Frontal cortex (tissue), 4 donors: ENCODE measurements around the gene MBD5. TPM values are rescaled to one million over a fixed set of nuclear protein-coding genes. Genes with fewer than 3 reads are reported as not detected.

Source experiments
- DNase-seq, 2 donors: peaks; one replicate each; pipeline ENCODE4 v3.0.0; 2012; ENCODE audit warnings: low spot score in 2 of 2
- FAIRE-seq: peaks from 2 replicates; lab custom pipeline; 2012; peaks lifted over from hg19 to GRCh38; lab: Jason Lieb, UNC
- small RNA-seq: library from RNA; depleted of rRNA; stranded (forward); fragments of <200 nt; gene quantifications from one replicate; pipeline ENCODE3, GENCODE V24; 2014
- total RNA-seq: library from RNA; depleted of rRNA; stranded (reverse); fragments of >200 nt; gene quantifications from one replicate; pipeline ENCODE4 v1.2.3, GENCODE V29; 2014
- donor health status: control.
- donor health status: control.
- donor health status: control.

MBD5 gene
- total RNA-seq, 1 donor from 2014 or later: 29.3 TPM

DNA sequence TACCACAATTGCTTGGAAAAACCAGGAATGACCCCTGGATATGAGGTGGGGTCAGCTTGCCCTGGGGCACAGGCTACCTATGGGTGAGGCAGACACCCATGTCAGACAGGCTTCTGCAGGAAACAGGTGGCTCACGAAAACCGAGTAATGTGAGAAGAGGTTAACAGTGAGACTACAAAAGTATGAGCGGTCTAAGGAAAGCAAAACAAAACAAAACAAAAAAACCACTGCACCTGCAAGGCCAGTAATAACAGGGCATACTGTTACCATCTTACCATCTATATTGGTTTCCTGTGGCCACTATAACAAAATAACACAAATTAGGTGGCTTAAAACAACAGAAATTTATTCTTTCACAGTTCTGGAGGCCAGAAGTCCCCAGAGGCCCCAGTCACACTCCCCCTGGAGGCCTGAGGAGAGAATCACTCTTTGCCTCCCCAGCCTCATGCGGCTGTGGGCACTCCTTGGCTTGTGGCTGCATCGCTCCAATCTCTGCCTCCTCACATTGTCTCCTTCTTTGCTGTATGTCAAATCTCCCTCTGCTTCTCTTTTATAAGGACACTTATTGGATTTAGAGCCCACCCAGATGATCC is 537.0 kb downstream of the MBD5 start:
- DNase-seq: no peak
- no peak for FAIRE-seq

DNA sequence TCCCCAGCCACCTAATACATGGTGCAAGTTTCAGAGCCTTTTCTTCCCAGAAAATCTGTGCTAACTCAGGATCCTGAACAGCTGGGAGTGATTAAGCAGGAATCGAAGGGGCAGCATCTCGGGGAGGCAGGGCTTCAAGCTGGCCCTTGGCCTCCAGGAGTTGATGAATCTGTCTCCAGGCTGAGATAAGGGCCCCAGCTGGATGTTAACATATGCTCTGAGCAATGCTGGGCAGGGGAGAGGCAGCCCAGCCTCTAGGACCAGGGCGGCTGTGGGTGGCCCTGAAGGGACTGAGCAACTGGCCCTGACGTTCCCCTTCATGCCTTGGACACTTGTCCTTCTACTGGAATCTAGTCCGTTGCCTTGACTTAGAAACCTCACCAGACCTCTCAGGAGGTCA is 539.6 kb downstream of the MBD5 start:
- FAIRE-seq (no peak), DNase-seq (no peak)

DNA sequence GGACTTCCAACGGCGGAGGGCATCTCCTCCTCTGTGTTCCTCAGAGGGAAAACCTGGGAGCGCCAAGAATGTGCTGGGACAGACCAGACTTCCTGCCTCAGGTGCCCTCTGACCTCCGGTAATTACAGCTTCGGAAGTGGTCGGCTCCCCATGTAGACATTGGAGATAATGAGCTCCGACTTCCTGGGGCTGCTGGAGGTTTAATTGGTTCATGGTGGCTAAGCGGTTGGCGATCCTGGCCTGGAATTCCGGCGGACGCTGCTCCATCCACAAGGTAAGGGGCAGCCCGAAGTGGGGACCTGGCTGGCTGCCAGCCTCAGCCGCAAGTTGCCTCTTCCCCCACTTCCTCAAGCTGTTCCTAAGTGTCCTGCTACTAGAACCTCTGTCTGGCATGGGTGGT is 540.5 kb downstream of the MBD5 start:
- FAIRE-seq (no peak), DNase-seq (no peak)

DNA sequence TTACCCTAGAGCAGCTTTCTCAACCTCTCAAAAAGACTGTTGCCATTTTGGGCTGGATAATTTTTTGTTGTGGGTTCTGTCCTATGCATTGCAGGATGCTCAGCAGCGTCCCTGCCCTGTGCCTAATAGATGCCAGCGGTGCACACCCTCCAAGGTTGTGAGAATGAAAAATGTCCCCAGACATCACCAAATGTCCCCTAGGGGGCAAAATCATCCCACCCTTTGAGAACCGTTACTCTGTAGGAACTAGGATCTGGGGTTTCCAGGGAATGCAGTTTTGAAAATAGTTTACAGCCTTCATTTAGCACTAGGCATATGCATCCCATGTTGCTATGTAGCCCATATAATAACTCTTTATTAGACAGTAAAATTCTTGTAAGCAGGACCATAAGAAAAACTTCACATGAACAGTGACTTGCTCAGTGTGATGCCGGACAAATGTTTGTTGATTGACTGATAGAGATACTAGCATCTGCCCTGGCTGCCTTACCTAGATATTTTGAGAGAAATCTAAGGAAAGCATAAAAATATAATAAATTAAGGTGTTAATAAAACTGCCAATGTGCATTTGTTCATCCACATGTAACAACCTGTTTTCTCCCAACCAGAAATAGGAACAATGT is 544.5 kb downstream of the MBD5 start:
- FAIRE-seq (no peak), DNase-seq (no peak)

Small RNA genes within 50 kb of the gene (small RNA-seq; reads per million reads assigned to genes)
- not detected for gene RF00554

Other genes with a start within 250 kb of the MBD5 start
- 157 TPM for gene ACVR2A, start 176.1 kb upstream of the MBD5 start, total RNA-seq
- gene ORC4, start 354 bp upstream of the MBD5 start, total RNA-seq: 74.6 TPM